NCI-H187 (cell line): Measurements from ENCODE around the gene MARF1.
"Not testable (repeated sequence)": the region's sequence is repeated elsewhere in the genome, so short reads cannot be mapped to it uniquely, and the experiment has no call there.

Experiments
- DNase-seq, 2 experiments: peaks; one replicate each; lab custom pipeline; 2025; lab: John Stamatoyannopoulos, UW

The MARF1 gene

DNA sequence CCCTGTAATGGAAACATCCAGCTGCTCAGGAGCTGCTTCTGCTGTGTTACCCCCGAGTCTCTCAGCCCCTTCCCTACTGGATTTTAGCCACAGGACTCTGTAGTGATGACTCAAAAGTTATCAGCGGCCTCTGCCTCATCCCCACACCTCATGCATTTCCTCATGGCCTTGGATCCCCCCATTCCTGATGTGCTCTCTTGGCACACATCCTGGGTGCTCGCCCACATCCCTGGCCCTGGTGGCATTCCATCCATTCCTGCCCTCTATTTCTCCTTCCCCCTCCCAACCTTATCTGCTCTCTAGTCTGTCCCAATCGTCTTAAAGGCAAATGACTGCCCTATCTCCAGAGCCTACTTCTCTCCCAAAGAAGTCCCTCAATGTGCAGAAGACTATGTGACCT lies 24.6 kb downstream of the MARF1 start:
- DNase-seq = no peak

DNA sequence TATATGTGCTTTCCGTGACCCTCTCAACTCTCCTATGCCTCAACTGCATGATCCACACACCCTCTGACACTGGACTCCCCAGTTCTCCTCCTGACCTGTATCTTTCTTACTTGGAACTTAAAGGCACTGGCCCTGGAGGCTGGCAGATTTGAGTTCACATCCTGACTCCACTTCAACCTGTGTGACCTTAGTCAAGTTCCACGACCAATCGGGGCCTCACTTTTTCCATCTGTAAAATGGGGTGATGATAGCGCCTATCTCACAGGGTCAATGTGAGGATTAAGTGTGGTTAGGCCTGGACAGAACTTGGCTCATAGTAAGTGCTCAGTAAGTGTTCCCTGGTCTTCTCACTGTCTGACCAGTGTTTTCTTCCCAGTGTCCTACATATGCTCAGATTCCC lies 25.1 kb downstream of the MARF1 start:
- DNase-seq = no peak

DNA sequence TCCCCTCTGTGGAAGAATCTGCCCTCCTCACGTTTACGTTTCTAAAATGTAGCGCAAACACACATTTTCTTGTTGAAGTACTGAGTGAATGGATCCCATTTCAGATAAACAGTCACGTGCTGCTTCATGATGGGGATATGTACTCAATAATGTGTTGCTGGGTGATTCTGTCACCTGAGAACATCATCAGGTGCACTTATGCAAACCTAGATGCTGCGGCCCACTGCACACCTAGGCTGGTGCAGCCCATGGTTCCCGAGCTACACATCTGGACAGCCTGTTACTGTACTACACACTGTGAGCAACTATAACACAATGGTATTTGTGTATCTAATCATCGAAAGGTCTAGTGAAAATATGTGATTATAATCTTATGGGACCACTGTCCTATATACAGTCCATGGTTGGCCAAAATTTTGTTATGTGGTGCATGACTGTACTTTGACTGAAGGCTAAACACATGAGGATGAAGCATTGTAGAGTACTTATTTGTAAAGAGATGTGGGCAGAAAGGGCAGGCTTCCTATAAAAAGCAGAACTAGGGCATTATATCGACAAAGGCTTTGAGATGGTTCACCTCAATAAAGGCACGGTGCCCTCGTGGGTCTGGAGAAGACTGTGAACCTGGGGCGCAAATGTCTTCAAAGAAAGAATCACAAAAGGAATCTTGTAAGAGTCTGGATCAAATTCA lies 26.3 kb downstream of the MARF1 start:
- no peak for DNase-seq

DNA sequence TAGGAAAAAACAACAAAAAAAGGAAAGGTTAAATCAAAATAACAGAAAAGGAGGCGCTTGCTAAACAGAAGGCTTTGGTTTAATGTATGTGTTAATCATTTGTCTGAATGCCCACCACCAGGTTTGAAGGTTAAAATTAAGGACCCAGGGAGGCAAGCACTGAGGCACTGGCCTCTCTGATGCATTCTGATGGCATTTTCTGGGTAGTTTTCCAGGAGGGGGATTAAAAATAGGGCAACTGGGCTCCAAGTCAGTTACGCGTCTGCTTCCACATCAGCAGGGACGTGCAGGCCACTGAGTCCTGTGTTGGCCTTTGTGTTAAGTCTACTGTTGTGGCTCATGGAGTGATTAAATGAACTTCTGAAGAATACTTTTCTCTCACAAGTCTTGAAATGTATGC lies 26.9 kb downstream of the MARF1 start:
- no peak for DNase-seq

DNA sequence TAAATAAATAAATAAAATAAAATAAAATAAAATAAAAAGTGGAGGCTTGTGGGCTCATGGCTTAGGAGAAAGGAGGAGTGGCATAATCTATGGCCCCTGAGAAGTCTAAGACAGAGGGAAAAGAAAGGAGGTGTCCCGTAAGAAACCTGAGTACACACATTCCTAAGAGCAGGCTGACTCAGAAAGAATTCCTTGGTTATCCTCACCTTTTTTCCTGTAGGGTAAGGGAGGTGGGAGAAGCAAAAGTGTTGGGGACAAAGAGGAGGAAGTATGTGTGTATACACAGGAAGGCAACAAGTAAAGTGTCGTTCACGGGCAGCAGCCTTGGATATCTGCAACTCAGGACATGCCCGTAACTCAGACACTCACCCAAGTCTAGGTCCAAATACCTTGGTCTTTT lies 29.3 kb downstream of the MARF1 start:
- no peak for DNase-seq

DNA sequence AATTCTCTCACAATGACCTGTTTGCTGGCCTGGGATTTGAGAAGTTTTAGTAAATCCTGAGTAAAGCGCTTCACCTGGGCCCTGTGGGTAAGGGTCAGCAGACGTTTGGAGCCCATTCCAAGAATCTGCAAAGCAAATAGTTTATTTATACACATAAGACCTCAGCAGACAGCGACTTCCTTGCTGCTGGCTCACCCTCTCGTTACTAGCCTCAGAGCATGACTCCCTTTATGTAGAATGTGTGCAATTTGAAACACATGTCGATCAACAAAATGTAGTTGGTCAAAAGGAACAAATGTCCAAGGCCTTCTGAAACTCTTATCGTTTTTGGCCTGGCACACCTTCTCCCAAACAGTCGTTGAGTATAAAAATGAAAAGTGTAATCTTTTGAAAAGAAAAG lies 31.3 kb downstream of the MARF1 start:
- DNase-seq = no peak

DNA sequence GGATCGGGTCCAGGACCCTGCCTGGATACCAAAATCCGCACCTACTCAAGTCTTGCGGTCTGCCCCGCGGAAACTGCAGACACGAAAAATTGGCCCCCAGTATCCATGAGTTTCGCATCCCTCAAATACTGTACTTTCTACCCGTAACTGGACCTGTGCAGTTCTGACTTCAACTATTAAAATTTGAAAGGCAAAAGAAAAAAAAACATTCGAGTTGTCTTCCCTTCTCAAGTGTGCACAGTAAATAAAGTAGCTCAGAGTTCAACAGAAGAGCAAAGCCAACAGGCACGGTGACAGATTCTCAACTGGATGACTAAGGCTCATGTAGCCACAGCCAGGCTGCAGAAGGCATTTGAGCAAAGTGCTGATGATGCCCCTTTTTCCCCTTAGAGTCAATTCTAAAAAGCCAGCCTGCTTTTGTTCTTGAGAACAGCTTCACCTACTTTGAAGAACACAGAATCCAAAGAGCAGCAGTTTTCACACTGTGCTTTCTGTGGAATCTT lies 32.5 kb downstream of the MARF1 start:
- DNase-seq = no peak

DNA sequence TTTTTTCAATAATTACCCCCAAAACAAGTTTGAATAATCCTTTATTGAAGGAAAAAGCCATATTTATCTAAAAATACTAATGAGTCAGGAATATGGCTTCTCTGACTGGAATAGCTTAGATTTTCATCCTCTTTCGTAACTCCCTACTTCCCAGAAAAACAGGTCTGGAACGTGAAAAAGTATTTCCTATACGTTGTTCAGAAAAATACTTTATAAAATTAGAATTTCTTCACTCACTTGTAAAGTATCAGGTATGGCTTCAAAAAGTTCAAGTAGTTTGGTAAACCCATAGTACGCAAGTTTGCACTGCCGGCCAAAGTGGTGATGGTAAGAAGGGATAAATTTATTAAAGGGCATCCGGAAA lies 33.7 kb downstream of the MARF1 start:
- DNase-seq = no peak

DNA sequence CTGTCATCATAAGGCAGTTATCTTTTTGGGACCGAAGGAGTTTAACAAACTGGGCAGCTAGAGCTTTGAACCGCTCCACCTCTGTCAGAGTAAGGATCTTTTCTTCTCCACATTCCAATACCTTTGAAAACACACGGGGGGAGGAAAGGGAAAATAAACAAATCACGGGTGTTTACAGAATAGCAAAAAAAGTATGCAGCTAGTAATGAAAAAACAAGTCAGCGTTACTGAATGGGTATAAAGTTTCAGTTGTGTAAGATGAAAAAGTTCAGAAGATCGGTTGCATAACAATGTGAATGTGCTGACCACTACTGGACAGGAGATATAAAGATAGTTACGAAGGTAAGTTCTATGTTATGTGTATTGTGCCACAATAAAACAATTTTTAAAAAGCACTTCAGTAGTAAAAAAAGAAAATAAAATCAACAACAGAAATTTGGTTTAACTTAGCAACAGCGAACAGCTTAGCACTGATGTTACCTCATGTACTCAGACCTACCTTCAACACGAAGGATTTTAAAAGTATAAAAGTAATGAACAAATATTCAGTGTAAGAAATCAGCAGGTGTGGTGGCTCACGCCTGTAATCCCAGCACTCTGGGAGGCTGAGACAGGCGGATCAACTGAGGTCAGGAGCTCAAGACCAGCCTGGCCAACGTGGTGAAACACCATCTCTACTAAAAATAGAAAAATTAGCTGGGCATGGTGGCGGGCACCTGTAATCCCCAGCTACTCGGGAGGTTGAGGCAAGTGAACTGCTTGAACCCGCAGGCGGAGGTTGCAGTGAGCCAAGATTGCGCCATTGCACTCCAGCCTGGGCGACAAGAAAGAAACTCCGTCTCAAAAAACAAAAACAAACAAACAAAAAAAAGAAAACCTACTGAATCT lies 34.3 kb downstream of the MARF1 start:
- no peak for DNase-seq

DNA sequence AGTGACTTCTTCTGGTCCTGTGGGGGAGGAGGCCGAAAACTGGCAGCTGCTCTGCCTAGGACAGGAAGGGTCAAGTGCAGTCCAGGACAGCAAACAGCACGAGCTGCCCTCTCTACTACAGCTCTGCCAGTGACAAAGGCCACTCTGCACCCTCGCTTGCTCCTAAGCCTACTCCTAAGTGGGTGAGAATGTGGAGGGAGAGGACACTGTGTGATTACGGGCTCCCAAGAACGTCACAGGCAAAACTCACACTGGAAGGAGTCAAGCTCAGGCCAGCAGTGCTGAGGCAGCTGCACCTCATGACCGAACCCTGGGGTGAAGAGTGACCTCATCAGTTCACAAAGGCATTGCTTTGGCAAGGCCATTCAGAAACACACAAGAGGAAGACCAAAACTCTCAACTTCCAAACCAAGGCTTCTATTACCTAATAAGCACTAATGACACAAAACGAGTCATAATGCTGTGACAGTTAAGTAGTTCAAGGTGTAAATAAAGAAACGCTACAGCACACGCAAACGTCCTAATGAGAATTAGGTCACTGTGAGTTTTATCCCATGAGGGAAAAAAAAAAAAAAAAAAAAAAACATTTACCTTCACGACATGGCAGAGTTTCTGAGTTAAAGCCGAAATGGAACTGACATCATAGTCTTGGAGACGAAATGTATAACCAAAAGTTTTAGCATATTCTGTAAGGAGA lies 35.1 kb downstream of the MARF1 start:
- no peak for DNase-seq

DNA sequence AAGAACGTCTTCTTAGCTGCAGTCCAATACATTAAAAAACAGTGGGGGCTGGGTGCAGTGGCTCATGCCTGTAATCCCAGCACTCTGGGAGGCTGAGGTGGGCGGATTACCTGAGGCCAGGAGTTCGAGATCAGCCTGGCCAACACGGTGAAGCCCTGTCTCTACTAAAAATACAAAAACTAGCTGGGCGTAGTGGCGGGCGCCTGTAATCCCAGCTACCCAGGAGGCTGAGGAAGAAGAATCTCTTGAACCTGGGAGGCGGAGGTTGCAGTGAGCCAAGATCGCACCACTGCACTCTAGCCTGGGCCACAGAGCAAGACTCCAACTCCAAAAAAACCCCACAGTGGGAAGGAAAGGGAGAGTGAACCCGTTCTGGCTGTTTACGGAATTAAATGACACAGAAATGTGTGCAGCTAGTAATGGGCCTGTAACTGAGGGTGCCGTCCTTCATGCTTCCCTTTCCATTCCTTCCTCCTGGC lies 35.7 kb downstream of the MARF1 start:
- DNase-seq = not testable (repeated sequence)

DNA sequence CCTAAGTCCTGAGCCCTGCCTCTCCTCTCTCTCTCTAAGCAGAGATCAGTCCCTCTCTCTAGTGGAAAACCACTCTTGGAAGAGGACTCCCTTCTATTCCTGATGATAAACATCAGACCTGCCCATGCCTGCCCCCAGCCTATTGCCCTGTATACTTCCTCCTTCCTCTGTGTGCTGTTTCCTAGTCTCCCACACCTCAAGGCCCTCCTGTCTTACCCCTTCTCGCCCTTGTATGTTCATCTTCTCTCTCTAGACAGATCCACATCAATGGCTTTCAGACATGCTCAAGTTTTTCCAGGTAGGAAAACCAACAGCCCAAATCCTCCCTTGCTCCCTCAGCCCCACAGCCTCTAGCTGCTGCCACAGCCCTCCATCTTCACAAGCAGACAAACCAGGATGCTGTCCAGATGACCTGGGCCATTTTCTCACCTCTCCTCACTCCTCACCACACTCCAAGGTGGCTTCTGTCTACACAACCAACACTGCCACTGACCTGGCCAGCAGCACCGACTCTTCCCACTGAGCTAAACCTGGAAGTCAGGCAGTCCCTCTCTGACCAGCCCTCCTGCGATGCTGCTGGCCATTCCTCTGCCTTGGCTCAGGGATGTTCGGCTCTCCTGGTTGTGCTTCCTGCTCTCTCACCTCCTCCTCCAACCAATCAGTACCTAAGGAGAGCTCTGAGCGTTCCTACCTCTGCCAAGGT lies 36.3 kb downstream of the MARF1 start:
- no peak for DNase-seq

DNA sequence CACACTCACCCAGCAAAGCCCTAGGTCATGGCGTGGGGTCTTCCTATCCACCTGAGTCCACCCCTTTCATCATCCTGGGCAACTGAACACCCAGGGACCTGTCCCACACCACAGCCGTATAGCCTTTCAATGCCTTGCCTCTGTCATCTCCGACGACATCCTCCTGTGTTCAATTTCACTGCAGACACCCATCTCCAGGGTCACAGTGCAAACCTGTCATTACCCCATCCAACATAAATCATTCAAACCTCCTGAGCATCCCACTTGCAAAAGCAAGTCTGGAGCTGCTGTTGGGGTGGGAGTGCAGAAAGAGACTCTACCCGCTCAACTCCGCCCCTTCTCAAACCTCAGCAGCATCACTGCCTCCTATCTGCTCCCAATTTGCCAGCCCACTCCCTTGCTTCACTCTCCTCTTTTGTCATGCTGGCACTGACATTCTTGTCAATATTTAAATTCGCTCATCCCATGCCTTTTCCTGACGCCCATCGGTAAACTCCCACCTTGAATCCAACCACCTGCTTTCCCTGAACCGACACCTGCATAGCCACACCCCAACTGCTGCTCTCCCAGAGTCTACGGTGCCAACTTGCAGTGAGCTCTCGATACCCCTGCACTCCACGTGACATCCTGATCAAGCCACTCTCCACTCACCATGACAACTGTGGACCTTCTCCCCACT lies 37.0 kb downstream of the MARF1 start:
- no peak for DNase-seq

DNA sequence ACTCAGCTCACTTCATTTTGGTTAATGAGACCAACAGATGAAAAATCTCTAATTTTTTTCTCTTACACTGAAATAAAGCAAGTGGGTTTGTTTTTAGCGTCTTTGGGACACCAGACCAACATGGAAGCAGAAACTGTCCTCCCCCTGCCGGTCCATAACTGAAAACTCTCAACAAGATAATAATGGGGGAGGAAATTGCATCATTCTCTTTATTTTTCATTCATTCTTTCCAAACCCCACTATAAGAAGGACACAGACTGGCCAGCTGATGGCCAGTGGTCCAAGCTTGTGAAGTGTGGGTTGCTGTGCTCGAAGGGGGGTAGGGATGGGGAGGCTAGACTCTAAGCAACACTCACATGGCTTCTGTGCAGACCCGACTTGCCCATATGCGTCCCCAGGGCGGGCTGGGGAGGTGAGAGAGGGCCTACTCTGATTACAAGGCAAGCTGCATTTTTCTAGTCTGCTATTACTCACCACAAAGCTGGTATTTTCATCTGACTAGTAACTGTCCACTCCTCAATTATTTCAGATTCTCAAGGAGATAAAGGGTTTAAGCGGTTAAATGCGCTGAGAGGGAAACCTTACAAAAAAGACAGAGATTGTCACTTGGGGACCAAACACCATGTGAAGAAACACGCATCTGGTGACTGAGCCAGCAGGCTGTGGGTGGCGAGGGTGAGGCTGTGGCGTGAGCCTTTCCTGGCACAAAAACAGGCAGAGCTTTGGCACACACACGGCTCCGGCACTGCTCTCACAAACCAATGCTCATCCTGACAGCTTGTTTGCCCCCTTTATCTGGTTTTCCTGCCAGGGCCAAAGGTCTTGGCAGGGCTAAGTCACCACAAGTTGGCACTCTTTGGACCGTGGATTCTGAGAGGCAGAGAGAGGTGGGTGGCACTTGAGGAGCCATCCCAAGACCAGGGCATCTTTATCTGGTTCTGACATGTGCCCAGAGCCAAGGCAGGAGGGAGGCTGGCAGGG lies 38.2 kb downstream of the MARF1 start:
- no peak for DNase-seq

DNA sequence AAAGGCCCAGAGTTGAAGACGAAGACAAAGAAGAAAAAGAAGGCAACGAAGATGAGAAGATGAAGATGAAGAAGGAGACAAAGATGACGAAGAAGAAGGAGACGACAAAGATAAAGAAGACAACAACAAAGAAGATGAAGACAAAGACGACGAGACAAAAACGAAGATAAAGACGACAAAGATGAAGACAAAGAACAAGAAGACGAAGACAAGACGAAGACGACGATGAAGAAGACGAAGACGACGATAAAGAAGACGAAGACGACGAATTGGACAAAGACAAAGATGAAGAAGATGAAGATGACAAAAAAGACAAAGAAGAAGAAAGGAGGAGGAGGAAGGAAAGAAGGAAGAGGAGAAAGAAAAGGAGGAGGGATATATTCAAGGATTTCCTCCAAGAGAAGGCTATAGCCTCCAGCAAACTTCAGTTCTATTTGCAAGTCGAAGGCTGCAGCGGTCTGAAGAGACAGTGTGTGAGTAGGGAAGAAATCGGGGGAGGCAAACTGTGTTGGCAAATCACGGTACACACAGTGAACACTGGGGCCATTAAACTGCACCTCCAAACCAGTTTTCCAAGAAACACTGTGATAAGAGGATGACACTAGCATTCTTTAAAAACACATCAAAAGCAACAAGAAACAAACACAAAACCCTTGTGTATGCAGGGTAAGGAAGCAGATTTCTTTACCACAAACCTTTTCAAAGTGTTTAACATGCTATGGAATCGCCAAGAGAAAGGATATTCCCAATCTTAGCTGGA lies 40.5 kb downstream of the MARF1 start:
- DNase-seq = no peak

DNA sequence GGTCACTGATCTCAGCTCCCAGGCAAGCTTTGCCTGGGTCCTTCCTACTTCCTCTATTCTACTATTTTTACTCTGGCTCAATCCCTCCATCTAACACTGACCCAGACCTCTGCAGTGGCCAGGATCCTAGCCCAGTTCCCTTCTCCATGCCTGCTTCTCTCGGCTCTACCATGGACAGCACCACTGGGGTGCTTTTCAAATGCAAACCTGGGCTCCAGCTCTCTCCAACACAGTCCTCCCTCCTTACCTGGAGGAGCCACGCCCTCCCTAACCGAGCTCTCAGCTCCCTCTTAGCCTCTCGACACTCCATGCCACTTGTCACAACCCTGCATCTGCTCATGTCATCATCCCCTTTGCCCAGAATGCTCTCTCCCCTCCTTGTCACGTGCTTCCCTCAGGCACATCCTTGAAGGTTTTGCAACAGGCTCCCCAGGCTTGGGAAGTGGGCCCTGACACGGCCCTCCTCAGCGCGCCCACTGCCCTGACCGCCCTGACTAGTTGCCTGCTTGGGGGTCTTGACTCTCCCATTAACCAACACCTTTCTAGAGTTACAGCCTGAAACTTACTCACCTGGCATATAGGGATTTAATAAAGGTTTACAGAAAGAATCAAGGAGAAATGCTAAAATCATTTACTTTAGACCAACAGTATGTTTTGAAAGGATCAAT lies 41.6 kb downstream of the MARF1 start:
- DNase-seq = peak in 1 of 2 experiments; percentile 40

DNA sequence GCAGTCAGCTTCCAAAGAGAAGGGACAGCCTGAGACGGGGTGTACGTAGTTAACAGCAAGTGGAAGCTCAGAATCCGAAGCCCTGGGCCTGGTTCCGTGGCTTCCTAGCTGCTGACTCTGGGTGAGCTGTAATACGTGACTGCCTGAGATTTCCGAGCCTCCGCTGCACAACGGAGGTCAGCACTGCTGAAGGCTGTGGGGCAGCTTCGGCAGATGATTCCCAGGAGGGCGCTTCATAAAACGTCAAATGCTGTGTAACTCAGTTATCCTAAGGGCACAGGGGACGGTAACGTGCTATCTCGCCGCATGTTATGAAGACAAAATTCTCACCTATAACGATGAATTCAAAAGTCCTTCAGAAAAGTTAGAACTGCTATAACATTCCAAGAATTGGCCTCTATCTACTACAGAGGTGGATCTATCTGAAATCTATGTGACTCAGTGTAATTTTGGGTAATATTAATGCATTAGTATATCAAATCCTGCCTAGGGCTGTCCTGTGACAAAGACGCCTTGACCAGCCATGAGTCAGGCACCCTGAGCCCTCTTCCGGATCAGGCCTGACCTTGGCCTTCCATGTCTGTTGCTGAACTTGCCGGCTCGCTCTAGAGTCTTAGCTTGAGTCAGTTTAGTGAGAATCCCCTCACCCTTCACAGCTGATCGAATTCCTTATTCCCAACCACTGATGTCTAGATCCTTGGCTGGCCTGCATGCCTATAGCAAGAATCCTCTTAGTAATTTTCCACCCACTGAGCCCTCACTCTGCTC lies 43.5 kb downstream of the MARF1 start:
- DNase-seq = no peak

DNA sequence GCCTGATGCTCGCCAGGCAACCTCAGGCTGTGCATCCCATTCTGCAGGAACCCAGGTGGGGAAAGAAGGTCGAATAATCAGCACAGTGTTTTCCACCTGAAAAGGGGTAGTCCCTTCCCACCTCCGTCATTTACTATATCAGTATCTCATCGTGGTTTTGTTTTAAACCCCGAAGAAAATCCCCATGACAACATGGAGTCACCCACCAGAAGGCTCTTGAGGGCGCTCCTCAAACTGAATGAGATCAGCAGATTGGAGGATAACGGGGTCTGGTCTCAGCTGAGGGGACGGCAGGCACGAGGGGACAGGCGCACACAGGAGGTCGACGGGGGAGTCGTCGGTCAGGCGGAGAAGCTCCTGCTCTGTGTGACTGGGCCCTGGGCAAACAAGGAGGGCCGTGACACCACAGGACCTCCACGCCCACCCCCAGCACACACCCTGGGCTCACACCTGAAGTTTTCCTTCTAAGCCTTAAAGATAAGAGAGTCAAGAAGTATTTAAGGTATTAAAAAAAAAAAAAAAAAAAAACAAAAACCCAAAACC lies 44.2 kb downstream of the MARF1 start:
- no peak for DNase-seq
